ENCODE data around the gene GRK6. TPM values are rescaled to one million over a fixed set of nuclear protein-coding genes. Genes with fewer than 3 reads are reported as not detected.

Gene GRK6
- total RNA-seq, 2 donors from 2014 or later, result 178 to 232 TPM

- no peaks in the 10 kb centered on the region for H3K9me3 ChIP-seq (ENCODE audit: control insufficient read depth, low read length, poor library complexity, severe bottlenecking)
- H3K4me3 Mint-ChIP-seq, result no peak overlapping the region
- H3K36me3 Mint-ChIP-seq (ENCODE audit: low read depth), result no peaks in the 10 kb centered on the region
- H3K27me3 Mint-ChIP-seq, result no peaks in the 10 kb centered on the region
- H3K27ac Mint-ChIP-seq, result no peak overlapping the region
- ATAC-seq, result no peak
- peaks cover 21% of the 10 kb centered on the region for H3K4me1 Mint-ChIP-seq
- no peak for DNase-seq
Observed at GRCh38 chr5:177459819-177460628, 33.5 kb downstream of the GRK6 start.

GRCh38 chr5:177462021-177462670 lies 35.7 kb downstream of the GRK6 start:
- Mint-ChIP-seq H3K27me3 (no peaks in the 10 kb centered on the region), H3K27ac (peak overlapping the region; percentile 4), H3K4me3 (peak overlapping the region; percentile 19), H3K36me3 (ENCODE audit: low read depth) (no peaks in the 10 kb centered on the region), H3K4me1 (peaks cover 14% of the 10 kb centered on the region)
- no peak for ATAC-seq
- no peaks in the 10 kb centered on the region for H3K9me3 ChIP-seq (ENCODE audit: control insufficient read depth, low read length, poor library complexity, severe bottlenecking)
- no peak for DNase-seq

GRCh38 chr5:177465044-177465443 lies 38.6 kb downstream of the GRK6 start:
- H3K9me3 ChIP-seq (ENCODE audit: control insufficient read depth, low read length, poor library complexity, severe bottlenecking), result no peaks in the 10 kb centered on the region
- ATAC-seq (no peak), DNase-seq (no peak)
- Mint-ChIP-seq H3K27me3 (no peaks in the 10 kb centered on the region), H3K27ac (no peak overlapping the region), H3K36me3 (ENCODE audit: low read depth) (no peaks in the 10 kb centered on the region), H3K4me1 (peaks cover 11% of the 10 kb centered on the region), H3K4me3 (no peak overlapping the region)

- no peak overlapping the region for H3K27ac Mint-ChIP-seq
- ATAC-seq (no peak), DNase-seq (no peak)
- H3K27me3 Mint-ChIP-seq, result no peaks in the 10 kb centered on the region
- no peaks in the 10 kb centered on the region for H3K36me3 Mint-ChIP-seq (ENCODE audit: low read depth)
- H3K9me3 ChIP-seq (ENCODE audit: control insufficient read depth, low read length, poor library complexity, severe bottlenecking), result no peaks in the 10 kb centered on the region
- peaks cover 9% of the 10 kb centered on the region for H3K4me1 Mint-ChIP-seq
- H3K4me3 Mint-ChIP-seq, result no peak overlapping the region
Observed at GRCh38 chr5:177466861-177467260, 40.4 kb downstream of the GRK6 start.

GRCh38 chr5:177467436-177467835 lies 41.0 kb downstream of the GRK6 start:
- no peaks in the 10 kb centered on the region for H3K9me3 ChIP-seq (ENCODE audit: control insufficient read depth, low read length, poor library complexity, severe bottlenecking)
- Mint-ChIP-seq H3K36me3 (ENCODE audit: low read depth) (no peaks in the 10 kb centered on the region), H3K4me1 (peaks cover 3% of the 10 kb centered on the region), H3K27ac (no peak overlapping the region), H3K4me3 (no peak overlapping the region), H3K27me3 (no peaks in the 10 kb centered on the region)
- DNase-seq (no peak), ATAC-seq (no peak)

- no peak for DNase-seq
- peaks cover 3% of the 10 kb centered on the region for H3K4me1 Mint-ChIP-seq
- no peaks in the 10 kb centered on the region for H3K9me3 ChIP-seq (ENCODE audit: control insufficient read depth, low read length, poor library complexity, severe bottlenecking)
- H3K36me3 Mint-ChIP-seq (ENCODE audit: low read depth), result no peaks in the 10 kb centered on the region
- no peak overlapping the region for H3K4me3 Mint-ChIP-seq
- no peaks in the 10 kb centered on the region for H3K27me3 Mint-ChIP-seq
- no peak overlapping the region for H3K27ac Mint-ChIP-seq
- ATAC-seq, result no peak
Observed at GRCh38 chr5:177468329-177468684, 41.8 kb downstream of the GRK6 start.

GRCh38 chr5:177468685-177469628 lies 42.5 kb downstream of the GRK6 start:
- H3K27ac Mint-ChIP-seq, result no peak overlapping the region
- peaks cover 6% of the 10 kb centered on the region for H3K4me1 Mint-ChIP-seq
- H3K27me3 Mint-ChIP-seq, result no peaks in the 10 kb centered on the region
- no peaks in the 10 kb centered on the region for H3K36me3 Mint-ChIP-seq (ENCODE audit: low read depth)
- no peak overlapping the region for H3K4me3 Mint-ChIP-seq
- no peaks in the 10 kb centered on the region for H3K9me3 ChIP-seq (ENCODE audit: control insufficient read depth, low read length, poor library complexity, severe bottlenecking)
- DNase-seq, result no peak
- ATAC-seq, result no peak

GRCh38 chr5:177469750-177470525 lies 43.5 kb downstream of the GRK6 start:
- ATAC-seq (no peak), DNase-seq (no peak)
- no peaks in the 10 kb centered on the region for H3K36me3 Mint-ChIP-seq (ENCODE audit: low read depth)
- H3K9me3 ChIP-seq (ENCODE audit: control insufficient read depth, low read length, poor library complexity, severe bottlenecking), result no peaks in the 10 kb centered on the region
- H3K27ac Mint-ChIP-seq, result no peak overlapping the region
- no peaks in the 10 kb centered on the region for H3K27me3 Mint-ChIP-seq
- peaks cover 13% of the 10 kb centered on the region for H3K4me1 Mint-ChIP-seq
- H3K4me3 Mint-ChIP-seq, result peak overlapping the region; percentile 49

- DNase-seq (no peak), ATAC-seq (no peak)
- Mint-ChIP-seq H3K4me3 (peak overlapping the region; percentile 49), H3K36me3 (ENCODE audit: low read depth) (no peaks in the 10 kb centered on the region), H3K27ac (no peak overlapping the region), H3K27me3 (no peaks in the 10 kb centered on the region), H3K4me1 (peaks cover 13% of the 10 kb centered on the region)
- no peaks in the 10 kb centered on the region for H3K9me3 ChIP-seq (ENCODE audit: control insufficient read depth, low read length, poor library complexity, severe bottlenecking)
Observed at GRCh38 chr5:177470759-177471536, 44.5 kb downstream of the GRK6 start.

- H3K9me3 ChIP-seq (ENCODE audit: control insufficient read depth, low read length, poor library complexity, severe bottlenecking), result no peaks in the 10 kb centered on the region
- DNase-seq (no peak), ATAC-seq (no peak)
- Mint-ChIP-seq H3K4me1 (peaks cover 13% of the 10 kb centered on the region), H3K4me3 (peak overlapping the region; percentile 7), H3K27ac (no peak overlapping the region), H3K27me3 (no peaks in the 10 kb centered on the region), H3K36me3 (ENCODE audit: low read depth) (no peaks in the 10 kb centered on the region)
Observed at GRCh38 chr5:177471610-177472356, 45.3 kb downstream of the GRK6 start.

GRCh38 chr5:177472460-177473442 lies 46.3 kb downstream of the GRK6 start:
- ATAC-seq (peak; percentile 52), DNase-seq (peak in 2 of 3 donors; percentile 38 to 39)
- peak overlapping the region; percentile 77 for H3K4me3 Mint-ChIP-seq
- no peaks in the 10 kb centered on the region for H3K36me3 Mint-ChIP-seq (ENCODE audit: low read depth)
- no peaks in the 10 kb centered on the region for H3K9me3 ChIP-seq (ENCODE audit: control insufficient read depth, low read length, poor library complexity, severe bottlenecking)
- no peak overlapping the region for H3K27ac Mint-ChIP-seq
- no peaks in the 10 kb centered on the region for H3K27me3 Mint-ChIP-seq
- H3K4me1 Mint-ChIP-seq, result peaks cover 13% of the 10 kb centered on the region

All from T-helper 17 cell (primary cell).